ENCODE results near the gene GNPTAB. TPM values are rescaled to one million over a fixed set of nuclear protein-coding genes. Genes with fewer than 3 reads are reported as not detected.

GNPTAB gene
- total and polyA plus RNA-seq, 2 of the 13 experiments (the other 11 are each of a cell fraction or from before 2014, with no cell fraction given), result 13.6 to 19.4 TPM

DNA sequence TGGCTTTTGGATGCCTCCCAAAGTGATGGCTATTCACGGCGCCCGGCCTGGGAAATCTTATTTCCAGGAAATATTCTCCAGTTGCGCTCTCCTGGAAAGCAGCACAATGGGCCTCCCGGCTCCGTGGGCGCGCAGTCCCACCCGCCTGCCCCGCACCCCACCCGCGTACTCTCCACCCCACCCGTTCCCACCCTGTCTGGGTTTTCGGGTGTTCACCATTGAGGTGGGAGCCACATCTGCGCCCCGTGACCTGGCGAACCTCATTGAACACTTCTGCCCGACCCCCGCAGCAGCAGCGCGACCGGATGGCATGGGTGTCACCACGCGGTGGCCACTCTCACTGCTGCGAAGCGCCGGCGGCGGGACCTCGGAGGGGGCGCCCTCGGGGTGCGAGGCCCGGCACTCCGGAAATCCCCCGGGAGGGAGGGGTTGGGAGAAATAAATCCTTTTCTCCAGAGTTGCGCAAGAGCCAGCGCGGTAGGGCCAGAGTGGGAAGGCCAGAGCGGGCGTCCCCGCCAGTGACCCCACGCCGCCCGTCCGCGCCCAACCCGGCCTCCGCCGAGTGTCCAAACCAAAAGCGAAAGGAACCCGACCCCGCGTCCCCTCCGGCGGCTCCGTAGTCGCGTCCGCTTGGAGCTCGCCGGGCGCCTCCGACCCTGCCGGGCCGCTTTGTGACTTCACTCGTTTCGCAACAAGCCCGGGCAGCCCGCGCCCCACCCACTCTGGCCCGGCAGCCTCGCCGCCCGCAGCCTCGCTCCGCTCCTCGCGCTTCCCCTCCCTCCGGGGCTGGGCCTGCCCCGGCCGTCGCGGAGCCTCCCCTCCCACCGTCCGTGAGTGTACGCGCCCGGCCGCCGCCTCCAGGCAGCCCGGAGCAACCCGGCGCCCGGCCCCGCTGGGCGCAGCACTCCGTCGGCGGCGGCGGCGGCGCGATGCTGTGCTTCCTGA lies 46.4 kb upstream of the GNPTAB start, which contains the start of gene DRAM1 (continued):
- TF ChIP-seq RBM22 (optimal IDR thresholded peaks at IDR 0.05; ENCODE audit: low read length) (no peak), ZNF572 (CRISPR knock-in tag; IDR thresholded peaks at IDR 0.05) (no peak), ZSCAN12 (CRISPR knock-in tag; IDR thresholded peaks at IDR 0.05) (no peak), SP5 (CRISPR knock-in tag; IDR thresholded peaks at IDR 0.05; ENCODE audit: borderline replicate concordance, low read depth) (peak; percentile 59; the same call in 1 of the 2 replicates), HES4 (CRISPR knock-in tag; IDR thresholded peaks at IDR 0.05; ENCODE audit: borderline replicate concordance) (peak; percentile 84), TCF7L2 (IDR thresholded peaks at IDR 0.05; ENCODE audit: low read depth, low read length) (no peak), ZNF121 (CRISPR knock-in tag; IDR thresholded peaks at IDR 0.05) (0 out of 2 replicates have a peak, but pooled peaks have one; percentile 60), IKZF4 (CRISPR knock-in tag; IDR thresholded peaks at IDR 0.05; ENCODE audit: borderline replicate concordance, low read depth, not compliant biosample characterization) (peak; percentile 67), TBX2 (CRISPR knock-in tag; IDR thresholded peaks at IDR 0.05; ENCODE audit: borderline replicate concordance) (peak; percentile 86), JUNB (CRISPR knock-in tag; IDR thresholded peaks at IDR 0.05; ENCODE audit: borderline replicate concordance) (no peak), THYN1 (CRISPR knock-in tag; IDR thresholded peaks at IDR 0.05; ENCODE audit: borderline replicate concordance, low read depth) (no peak), KLF11 (CRISPR knock-in tag; IDR thresholded peaks at IDR 0.05) (0 out of 2 replicates have a peak, but pooled peaks have one; percentile 52), MAZ (IDR thresholded peaks at IDR 0.05; ENCODE audit: borderline replicate concordance, low read depth, low read length) (peak; percentile 79; the same call in 1 of the 2 replicates), MAZ (CRISPR knock-in tag; IDR thresholded peaks at IDR 0.05; ENCODE audit: low read depth) (peak; percentile 79), TEAD2 (CRISPR knock-in tag; IDR thresholded peaks at IDR 0.05) (no peak), SRF (IDR thresholded peaks at IDR 0.05; ENCODE audit: low read depth, low read length) (no peak), ZNF543 (CRISPR knock-in tag; IDR thresholded peaks at IDR 0.05) (peak; percentile 54), ZMYM2 (CRISPR knock-in tag; IDR thresholded peaks at IDR 0.05) (peak; percentile 83), SOX6 (IDR thresholded peaks at IDR 0.05) (no peak), SOX6 (CRISPR knock-in tag; IDR thresholded peaks at IDR 0.05) (peak; percentile 77)
- TF ChIP-seq, protein P1, sequence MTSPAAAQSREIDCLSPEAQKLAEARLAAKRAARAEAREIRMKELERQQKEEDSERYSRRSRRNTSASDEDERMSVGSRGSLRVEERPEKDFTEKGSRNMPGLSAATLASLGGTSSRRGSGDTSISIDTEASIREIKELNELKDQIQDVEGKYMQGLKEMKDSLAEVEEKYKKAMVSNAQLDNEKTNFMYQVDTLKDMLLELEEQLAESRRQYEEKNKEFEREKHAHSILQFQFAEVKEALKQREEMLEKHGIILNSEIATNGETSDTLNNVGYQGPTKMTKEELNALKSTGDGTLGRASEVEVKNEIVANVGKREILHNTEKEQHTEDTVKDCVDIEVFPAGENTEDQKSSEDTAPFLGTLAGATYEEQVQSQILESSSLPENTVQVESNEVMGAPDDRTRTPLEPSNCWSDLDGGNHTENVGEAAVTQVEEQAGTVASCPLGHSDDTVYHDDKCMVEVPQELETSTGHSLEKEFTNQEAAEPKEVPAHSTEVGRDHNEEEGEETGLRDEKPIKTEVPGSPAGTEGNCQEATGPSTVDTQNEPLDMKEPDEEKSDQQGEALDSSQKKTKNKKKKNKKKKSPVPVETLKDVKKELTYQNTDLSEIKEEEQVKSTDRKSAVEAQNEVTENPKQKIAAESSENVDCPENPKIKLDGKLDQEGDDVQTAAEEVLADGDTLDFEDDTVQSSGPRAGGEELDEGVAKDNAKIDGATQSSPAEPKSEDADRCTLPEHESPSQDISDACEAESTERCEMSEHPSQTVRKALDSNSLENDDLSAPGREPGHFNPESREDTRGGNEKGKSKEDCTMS (CRISPR knock-in tag; conservative IDR thresholded peaks at IDR 0.05), result no peak
- TF ChIP-seq, protein P2, sequence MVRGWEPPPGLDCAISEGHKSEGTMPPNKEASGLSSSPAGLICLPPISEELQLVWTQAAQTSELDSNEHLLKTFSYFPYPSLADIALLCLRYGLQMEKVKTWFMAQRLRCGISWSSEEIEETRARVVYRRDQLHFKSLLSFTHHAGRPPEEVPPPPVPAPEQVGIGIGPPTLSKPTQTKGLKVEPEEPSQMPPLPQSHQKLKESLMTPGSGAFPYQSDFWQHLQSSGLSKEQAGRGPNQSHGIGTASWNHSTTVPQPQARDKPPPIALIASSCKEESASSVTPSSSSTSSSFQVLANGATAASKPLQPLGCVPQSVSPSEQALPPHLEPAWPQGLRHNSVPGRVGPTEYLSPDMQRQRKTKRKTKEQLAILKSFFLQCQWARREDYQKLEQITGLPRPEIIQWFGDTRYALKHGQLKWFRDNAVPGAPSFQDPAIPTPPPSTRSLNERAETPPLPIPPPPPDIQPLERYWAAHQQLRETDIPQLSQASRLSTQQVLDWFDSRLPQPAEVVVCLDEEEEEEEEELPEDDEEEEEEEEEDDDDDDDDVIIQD (CRISPR knock-in tag; IDR thresholded peaks at IDR 0.05; ENCODE audit: low read depth), result no peak
- TF ChIP-seq, protein P3, sequence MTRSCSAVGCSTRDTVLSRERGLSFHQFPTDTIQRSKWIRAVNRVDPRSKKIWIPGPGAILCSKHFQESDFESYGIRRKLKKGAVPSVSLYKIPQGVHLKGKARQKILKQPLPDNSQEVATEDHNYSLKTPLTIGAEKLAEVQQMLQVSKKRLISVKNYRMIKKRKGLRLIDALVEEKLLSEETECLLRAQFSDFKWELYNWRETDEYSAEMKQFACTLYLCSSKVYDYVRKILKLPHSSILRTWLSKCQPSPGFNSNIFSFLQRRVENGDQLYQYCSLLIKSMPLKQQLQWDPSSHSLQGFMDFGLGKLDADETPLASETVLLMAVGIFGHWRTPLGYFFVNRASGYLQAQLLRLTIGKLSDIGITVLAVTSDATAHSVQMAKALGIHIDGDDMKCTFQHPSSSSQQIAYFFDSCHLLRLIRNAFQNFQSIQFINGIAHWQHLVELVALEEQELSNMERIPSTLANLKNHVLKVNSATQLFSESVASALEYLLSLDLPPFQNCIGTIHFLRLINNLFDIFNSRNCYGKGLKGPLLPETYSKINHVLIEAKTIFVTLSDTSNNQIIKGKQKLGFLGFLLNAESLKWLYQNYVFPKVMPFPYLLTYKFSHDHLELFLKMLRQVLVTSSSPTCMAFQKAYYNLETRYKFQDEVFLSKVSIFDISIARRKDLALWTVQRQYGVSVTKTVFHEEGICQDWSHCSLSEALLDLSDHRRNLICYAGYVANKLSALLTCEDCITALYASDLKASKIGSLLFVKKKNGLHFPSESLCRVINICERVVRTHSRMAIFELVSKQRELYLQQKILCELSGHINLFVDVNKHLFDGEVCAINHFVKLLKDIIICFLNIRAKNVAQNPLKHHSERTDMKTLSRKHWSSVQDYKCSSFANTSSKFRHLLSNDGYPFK (CRISPR knock-in tag; IDR thresholded peaks at IDR 0.05; ENCODE audit: borderline replicate concordance), result no peak; the same call in 1 of the 2 replicates
